ENCODE measurements around the gene TRPM2. TPM values are rescaled to one million over a fixed set of nuclear protein-coding genes. Genes with fewer than 3 reads are reported as not detected.

The TRPM2 gene
- total and polyA plus RNA-seq, 2 donors (not counting 3 experiments of a cell fraction or from before 2014, with no cell fraction given), result not detected

DNA sequence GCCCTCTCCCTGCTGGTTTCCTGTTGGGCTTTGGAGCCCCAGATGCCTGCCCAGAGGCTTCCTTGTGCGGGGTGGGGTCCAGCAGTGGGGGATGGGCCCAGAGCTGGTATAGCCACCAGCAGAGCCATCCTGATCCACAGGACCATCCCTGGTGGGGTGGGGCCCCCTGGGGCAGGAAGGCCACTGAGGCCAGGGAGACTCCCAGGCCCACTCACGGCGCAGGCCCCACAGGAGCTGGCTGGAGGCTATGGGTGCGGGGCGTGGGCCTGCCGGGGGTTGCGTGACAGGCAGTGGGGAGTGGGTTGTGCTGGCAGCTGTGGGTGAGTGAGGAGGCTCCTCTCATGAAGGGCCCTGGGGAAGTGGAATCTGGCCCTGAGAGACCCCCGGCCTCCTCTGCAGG, 107.6 kb downstream of the TRPM2 start:
- no TSS peak for BruUV-seq (replicated peaks)
- Histone ChIP-seq H3K27me3 (ENCODE audit: control insufficient read depth in 2 of 2, insufficient read depth in 2 of 2, low read length in 2 of 2) (no peaks in the 10 kb centered on the region), H3K9me1 (replicated peaks; ENCODE audit: control insufficient read depth, extremely low read depth, insufficient read depth, low read length) (no peaks in the 10 kb centered on the region), H3K4me1 (ENCODE audit: control insufficient read depth, extremely low read depth, insufficient read depth, low read length) (no peaks in the 10 kb centered on the region), H3K79me2 (ENCODE audit: control insufficient read depth, insufficient read depth, low read length) (no peaks in the 10 kb centered on the region), H3K4me2 (ENCODE audit: insufficient read depth, low read length) (no peak overlapping the region), H3K36me3 (ENCODE audit: control insufficient read depth in 2 of 2, extremely low read depth in 1 of 2, insufficient read depth in 2 of 2, low read length in 2 of 2) (no peaks in the 10 kb centered on the region), H3K27ac (ENCODE audit: insufficient read depth, low read depth, low read length) (no peak overlapping the region), H3K9ac (replicated peaks; ENCODE audit: extremely low read depth, insufficient read depth, low read length) (no peak overlapping the region), H3K9me3 (replicated peaks; ENCODE audit: control insufficient read depth, insufficient read depth, low read length) (no peaks in the 10 kb centered on the region), H3K4me3 (replicated peaks in 1 of 3; ENCODE audit: insufficient read depth in 1 of 3, low read depth in 1 of 3, low read length in 3 of 3) (no peak overlapping the region), H4K20me1 (replicated peaks; ENCODE audit: control insufficient read depth, extremely low read depth, insufficient read depth, low read length) (no peaks in the 10 kb centered on the region), H2AFZ (ENCODE audit: low read depth, low read length) (no peak overlapping the region)
- DNase-seq (ENCODE audit: low read depth, low spot score), result no peak
- intact Hi-C loops (cut with micrococcal nuclease) (no loop called here), dilution Hi-C loops (cut with MboI; ENCODE audit: extremely low pct_ligation_motif_present, low sequenced_read_pairs) (no loop called here)
- CTCF ChIA-PET, result interaction anchor here (0.9 to 1.1 kb wide), 2 partner anchors 13 to 19 kb away, joined by 3 to 4 read pairs; no protein-coding TSS in a partner anchor
- no peak for FAIRE-seq
- TF ChIP-seq MYC (IDR thresholded peaks at IDR 0.05; ENCODE audit: low read depth, low read length), result no peak
- TF ChIP-seq POLR2A (IDR thresholded peaks at IDR 0.05; ENCODE audit: low read depth, low read length), result no peak
- TF ChIP-seq GATA2 (IDR thresholded peaks at IDR 0.05; ENCODE audit: insufficient read depth, insufficient read length, low read depth, low read length), result no peak
- TF ChIP-seq POLR2AphosphoS5 (IDR thresholded peaks at IDR 0.05; ENCODE audit: insufficient read depth, low read depth, low read length), result no peak
- TF ChIP-seq, protein P1, sequence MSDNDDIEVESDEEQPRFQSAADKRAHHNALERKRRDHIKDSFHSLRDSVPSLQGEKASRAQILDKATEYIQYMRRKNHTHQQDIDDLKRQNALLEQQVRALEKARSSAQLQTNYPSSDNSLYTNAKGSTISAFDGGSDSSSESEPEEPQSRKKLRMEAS (IDR thresholded peaks at IDR 0.05; ENCODE audit: insufficient read depth, insufficient read length), result no peak
- TF ChIP-seq, protein P2, sequence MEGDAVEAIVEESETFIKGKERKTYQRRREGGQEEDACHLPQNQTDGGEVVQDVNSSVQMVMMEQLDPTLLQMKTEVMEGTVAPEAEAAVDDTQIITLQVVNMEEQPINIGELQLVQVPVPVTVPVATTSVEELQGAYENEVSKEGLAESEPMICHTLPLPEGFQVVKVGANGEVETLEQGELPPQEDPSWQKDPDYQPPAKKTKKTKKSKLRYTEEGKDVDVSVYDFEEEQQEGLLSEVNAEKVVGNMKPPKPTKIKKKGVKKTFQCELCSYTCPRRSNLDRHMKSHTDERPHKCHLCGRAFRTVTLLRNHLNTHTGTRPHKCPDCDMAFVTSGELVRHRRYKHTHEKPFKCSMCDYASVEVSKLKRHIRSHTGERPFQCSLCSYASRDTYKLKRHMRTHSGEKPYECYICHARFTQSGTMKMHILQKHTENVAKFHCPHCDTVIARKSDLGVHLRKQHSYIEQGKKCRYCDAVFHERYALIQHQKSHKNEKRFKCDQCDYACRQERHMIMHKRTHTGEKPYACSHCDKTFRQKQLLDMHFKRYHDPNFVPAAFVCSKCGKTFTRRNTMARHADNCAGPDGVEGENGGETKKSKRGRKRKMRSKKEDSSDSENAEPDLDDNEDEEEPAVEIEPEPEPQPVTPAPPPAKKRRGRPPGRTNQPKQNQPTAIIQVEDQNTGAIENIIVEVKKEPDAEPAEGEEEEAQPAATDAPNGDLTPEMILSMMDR (IDR thresholded peaks at IDR 0.05; ENCODE audit: extremely low read depth in 1 of 2, insufficient read depth in 1 of 2, low read depth in 1 of 2, low read length in 2 of 2), result no peak
- no peak for TF ChIP-seq EZH2 (IDR thresholded peaks at IDR 0.05; ENCODE audit: borderline replicate concordance, low read depth, low read length, severe bottlenecking)
- TF ChIP-seq JUN (IDR thresholded peaks at IDR 0.05; ENCODE audit: borderline replicate concordance, insufficient read depth, insufficient read length, low read depth), result no peak
- TF ChIP-seq FOS (IDR thresholded peaks at IDR 0.05; ENCODE audit: borderline replicate concordance, insufficient read depth, low read length), result no peak
- POLR2A ChIA-PET, result no interaction called here

Measured in endothelial cell of umbilical vein (primary cell).